Measurements from ENCODE around the gene UPK3A. TPM values are rescaled to one million over a fixed set of nuclear protein-coding genes. Genes with fewer than 3 reads are reported as not detected.
A peak's percentile ranks its signal among the peaks of the same experiment; 100 is the strongest.

UPK3A gene
- total and polyA plus RNA-seq, 2 of the 13 experiments (the other 11 are each of a cell fraction or from before 2014, with no cell fraction given), result 10.5 to 13.8 TPM

DNA sequence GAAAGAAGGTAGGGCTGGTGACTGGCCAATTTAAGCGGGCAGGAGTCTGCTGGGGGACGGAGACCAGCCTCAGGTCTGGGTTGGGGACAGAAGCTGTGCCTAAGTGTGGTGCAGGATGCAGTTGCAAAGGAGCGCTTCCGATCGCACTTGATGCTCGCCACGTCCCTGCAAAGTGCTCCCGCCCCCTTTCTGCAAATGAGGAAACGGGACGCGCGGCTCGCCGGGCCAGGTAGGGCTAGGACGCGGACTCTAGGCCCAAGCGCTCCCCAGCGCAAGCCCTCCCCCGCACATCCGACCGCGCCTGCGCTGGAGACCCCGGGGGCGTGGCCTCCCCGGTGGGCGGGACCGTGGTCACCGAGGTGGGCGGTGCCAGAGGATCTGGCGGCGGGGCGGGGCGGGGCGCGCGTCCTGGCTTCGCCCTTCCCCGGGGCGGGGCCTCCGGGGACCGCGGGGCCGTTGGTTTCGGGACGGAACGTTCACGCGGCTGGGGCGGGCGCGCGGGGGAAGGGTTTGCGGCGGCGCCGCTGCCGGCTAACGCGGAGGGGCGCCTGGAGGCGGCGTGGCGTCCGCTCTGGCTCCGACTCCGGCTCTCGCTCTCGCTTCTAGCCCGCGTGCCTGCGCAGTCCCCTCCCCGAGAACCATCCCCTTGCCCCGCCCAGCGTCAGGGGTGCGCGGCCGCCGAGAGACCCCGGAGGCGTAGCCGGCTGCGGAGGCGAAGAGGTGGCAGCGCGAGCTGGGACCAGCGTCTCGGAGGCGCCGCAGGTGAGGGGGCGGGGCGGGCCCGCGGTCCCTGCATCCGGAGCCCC, 24.9 kb downstream of the UPK3A start, which contains the start of gene FAM118A (continued):
- TF ChIP-seq, protein P1, sequence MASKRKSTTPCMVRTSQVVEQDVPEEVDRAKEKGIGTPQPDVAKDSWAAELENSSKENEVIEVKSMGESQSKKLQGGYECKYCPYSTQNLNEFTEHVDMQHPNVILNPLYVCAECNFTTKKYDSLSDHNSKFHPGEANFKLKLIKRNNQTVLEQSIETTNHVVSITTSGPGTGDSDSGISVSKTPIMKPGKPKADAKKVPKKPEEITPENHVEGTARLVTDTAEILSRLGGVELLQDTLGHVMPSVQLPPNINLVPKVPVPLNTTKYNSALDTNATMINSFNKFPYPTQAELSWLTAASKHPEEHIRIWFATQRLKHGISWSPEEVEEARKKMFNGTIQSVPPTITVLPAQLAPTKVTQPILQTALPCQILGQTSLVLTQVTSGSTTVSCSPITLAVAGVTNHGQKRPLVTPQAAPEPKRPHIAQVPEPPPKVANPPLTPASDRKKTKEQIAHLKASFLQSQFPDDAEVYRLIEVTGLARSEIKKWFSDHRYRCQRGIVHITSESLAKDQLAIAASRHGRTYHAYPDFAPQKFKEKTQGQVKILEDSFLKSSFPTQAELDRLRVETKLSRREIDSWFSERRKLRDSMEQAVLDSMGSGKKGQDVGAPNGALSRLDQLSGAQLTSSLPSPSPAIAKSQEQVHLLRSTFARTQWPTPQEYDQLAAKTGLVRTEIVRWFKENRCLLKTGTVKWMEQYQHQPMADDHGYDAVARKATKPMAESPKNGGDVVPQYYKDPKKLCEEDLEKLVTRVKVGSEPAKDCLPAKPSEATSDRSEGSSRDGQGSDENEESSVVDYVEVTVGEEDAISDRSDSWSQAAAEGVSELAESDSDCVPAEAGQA (IDR thresholded peaks at IDR 0.05; ENCODE audit: low read depth), result peak; percentile 34; the same call in 1 of the 2 replicates
- TF ChIP-seq, protein P1 (CRISPR knock-in tag; IDR thresholded peaks at IDR 0.05; ENCODE audit: borderline replicate concordance), result peak; percentile 44; the same call in 1 of the 2 replicates
- TF ChIP-seq ZFP36L1 (CRISPR knock-in tag; IDR thresholded peaks at IDR 0.05) (no peak), MAZ (IDR thresholded peaks at IDR 0.05; ENCODE audit: borderline replicate concordance, low read depth, low read length) (peak; percentile 80), MAZ (CRISPR knock-in tag; IDR thresholded peaks at IDR 0.05; ENCODE audit: low read depth) (peak; percentile 92), ZNF329 (CRISPR knock-in tag; IDR thresholded peaks at IDR 0.05; ENCODE audit: low read depth) (peak; percentile 34; the same call in 1 of the 2 replicates), RFX5 (IDR thresholded peaks at IDR 0.05; ENCODE audit: low read depth, low read length) (no peak; the same call in 1 of the 2 replicates), ZNF589 (CRISPR knock-in tag; conservative IDR thresholded peaks at IDR 0.05) (peak; percentile 82; the same call in 1 of the 2 replicates), ZFP41 (CRISPR knock-in tag; IDR thresholded peaks at IDR 0.05; ENCODE audit: borderline replicate concordance) (0 out of 2 replicates have a peak, but pooled peaks have one; percentile 53), ETV5 (CRISPR knock-in tag; IDR thresholded peaks at IDR 0.05; ENCODE audit: borderline replicate concordance) (peak; percentile 64; the same call in 1 of the 2 replicates), THAP11 (CRISPR knock-in tag; IDR thresholded peaks at IDR 0.05) (peak; percentile 87), ZNF83 (CRISPR knock-in tag; IDR thresholded peaks at IDR 0.05; ENCODE audit: borderline replicate concordance) (no peak), KDM5B (CRISPR knock-in tag; IDR thresholded peaks at IDR 0.05; ENCODE audit: borderline replicate concordance) (peak; percentile 92; the same call in 1 of the 2 replicates), ZNF672 (CRISPR knock-in tag; IDR thresholded peaks at IDR 0.05) (0 out of 2 replicates have a peak, but pooled peaks have one; percentile 71), RCOR2 (CRISPR knock-in tag; IDR thresholded peaks at IDR 0.05) (no peak), FOSL2 (CRISPR knock-in tag; IDR thresholded peaks at IDR 0.05) (peak; percentile 16; the same call in 1 of the 2 replicates)
- TF ChIP-seq, protein P2, sequence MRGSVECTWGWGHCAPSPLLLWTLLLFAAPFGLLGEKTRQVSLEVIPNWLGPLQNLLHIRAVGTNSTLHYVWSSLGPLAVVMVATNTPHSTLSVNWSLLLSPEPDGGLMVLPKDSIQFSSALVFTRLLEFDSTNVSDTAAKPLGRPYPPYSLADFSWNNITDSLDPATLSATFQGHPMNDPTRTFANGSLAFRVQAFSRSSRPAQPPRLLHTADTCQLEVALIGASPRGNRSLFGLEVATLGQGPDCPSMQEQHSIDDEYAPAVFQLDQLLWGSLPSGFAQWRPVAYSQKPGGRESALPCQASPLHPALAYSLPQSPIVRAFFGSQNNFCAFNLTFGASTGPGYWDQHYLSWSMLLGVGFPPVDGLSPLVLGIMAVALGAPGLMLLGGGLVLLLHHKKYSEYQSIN (CRISPR knock-in tag; IDR thresholded peaks at IDR 0.05; ENCODE audit: borderline replicate concordance), result no peak
- TF ChIP-seq, protein P3, sequence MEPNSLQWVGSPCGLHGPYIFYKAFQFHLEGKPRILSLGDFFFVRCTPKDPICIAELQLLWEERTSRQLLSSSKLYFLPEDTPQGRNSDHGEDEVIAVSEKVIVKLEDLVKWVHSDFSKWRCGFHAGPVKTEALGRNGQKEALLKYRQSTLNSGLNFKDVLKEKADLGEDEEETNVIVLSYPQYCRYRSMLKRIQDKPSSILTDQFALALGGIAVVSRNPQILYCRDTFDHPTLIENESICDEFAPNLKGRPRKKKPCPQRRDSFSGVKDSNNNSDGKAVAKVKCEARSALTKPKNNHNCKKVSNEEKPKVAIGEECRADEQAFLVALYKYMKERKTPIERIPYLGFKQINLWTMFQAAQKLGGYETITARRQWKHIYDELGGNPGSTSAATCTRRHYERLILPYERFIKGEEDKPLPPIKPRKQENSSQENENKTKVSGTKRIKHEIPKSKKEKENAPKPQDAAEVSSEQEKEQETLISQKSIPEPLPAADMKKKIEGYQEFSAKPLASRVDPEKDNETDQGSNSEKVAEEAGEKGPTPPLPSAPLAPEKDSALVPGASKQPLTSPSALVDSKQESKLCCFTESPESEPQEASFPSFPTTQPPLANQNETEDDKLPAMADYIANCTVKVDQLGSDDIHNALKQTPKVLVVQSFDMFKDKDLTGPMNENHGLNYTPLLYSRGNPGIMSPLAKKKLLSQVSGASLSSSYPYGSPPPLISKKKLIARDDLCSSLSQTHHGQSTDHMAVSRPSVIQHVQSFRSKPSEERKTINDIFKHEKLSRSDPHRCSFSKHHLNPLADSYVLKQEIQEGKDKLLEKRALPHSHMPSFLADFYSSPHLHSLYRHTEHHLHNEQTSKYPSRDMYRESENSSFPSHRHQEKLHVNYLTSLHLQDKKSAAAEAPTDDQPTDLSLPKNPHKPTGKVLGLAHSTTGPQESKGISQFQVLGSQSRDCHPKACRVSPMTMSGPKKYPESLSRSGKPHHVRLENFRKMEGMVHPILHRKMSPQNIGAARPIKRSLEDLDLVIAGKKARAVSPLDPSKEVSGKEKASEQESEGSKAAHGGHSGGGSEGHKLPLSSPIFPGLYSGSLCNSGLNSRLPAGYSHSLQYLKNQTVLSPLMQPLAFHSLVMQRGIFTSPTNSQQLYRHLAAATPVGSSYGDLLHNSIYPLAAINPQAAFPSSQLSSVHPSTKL (CRISPR knock-in tag; IDR thresholded peaks at IDR 0.05), result 0 out of 2 replicates have a peak, but pooled peaks have one; percentile 14
